ENCODE results near the gene SENP6. TPM values are rescaled to one million over a fixed set of nuclear protein-coding genes. Genes with fewer than 3 reads are reported as not detected.

Gene SENP6
- total RNA-seq, 6 experiments from 2014 or later, result 52.0 to 63.1 (median 57.4) TPM

DNA sequence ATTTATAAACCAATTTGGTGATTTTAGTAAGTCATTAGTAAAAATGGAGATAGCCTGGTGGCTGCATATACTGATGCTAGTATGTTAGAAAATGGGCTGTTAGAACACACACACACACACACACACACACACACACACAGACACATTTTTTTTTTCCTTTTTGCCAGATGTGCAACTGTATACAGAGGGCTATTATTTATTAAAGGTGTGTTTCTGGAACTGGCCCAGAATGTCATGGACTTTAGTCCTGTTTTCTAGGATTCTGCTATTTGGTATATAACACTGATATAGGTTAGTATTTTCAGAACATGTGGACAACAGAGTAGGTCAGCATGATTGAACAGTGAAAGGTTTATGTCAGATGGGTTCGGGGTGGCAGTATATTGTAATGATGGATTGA, 159.8 kb downstream of the SENP6 start:
- Mint-ChIP-seq H3K36me3 (ENCODE audit: low read depth) (no peaks in the 10 kb centered on the region), H3K9me3 (no peaks in the 10 kb centered on the region), H3K27ac (no peak overlapping the region), H3K27me3 (ENCODE audit: insufficient read depth) (no peaks in the 10 kb centered on the region; the same call in none of the 2 replicates), H3K4me1 (ENCODE audit: low read depth) (0 out of 2 replicates have a peak, but pooled peaks cover 6% of the 10 kb centered on the region), H3K4me3 (no peak overlapping the region)
- DNase-seq, result no peak
- TF ChIP-seq CTCF (IDR thresholded peaks at IDR 0.05), result no peak

GRCh38 chr6:75762063-75762462, 160.4 kb downstream of the SENP6 start:
- H3K27me3 Mint-ChIP-seq (ENCODE audit: insufficient read depth), result no peaks in the 10 kb centered on the region; the same call in none of the 2 replicates
- no peak for DNase-seq
- TF ChIP-seq CTCF (IDR thresholded peaks at IDR 0.05), result no peak
- H3K4me1 Mint-ChIP-seq (ENCODE audit: low read depth), result 0 out of 2 replicates have a peak, but pooled peaks cover 6% of the 10 kb centered on the region
- H3K36me3 Mint-ChIP-seq (ENCODE audit: low read depth), result no peaks in the 10 kb centered on the region
- no peak overlapping the region for H3K4me3 Mint-ChIP-seq
- no peaks in the 10 kb centered on the region for H3K9me3 Mint-ChIP-seq
- no peak overlapping the region for H3K27ac Mint-ChIP-seq

DNA sequence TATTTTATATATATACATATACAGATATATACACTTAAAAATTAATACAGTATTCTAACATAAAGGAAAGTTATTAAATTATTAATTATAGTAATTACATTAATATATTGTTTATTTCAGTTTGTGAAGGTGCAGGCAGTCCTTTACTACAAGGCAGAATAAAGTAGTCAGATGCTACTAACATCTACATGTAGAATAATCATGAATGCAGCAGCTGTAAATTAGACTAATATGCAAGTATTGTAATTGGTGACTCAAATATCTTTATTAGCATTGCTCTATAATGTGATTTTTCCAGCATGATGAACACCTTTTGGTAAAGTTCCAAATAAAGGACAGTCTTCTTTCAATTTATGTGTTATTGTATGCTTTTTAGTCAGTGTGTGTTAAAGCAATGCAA, 164.7 kb downstream of the SENP6 start:
- Mint-ChIP-seq H3K4me1 (ENCODE audit: low read depth) (no peaks in the 10 kb centered on the region), H3K36me3 (ENCODE audit: low read depth) (no peaks in the 10 kb centered on the region), H3K9me3 (no peaks in the 10 kb centered on the region), H3K27ac (no peak overlapping the region), H3K4me3 (no peak overlapping the region), H3K27me3 (ENCODE audit: insufficient read depth) (no peaks in the 10 kb centered on the region)
- DNase-seq, result no peak
- TF ChIP-seq CTCF (IDR thresholded peaks at IDR 0.05), result no peak

Other genes starting within 250 kb of the SENP6 start
- gene FILIP1, start 108.1 kb upstream of the SENP6 start, total RNA-seq (2021; fragmentation: NEBNext Ultra II Directional; extraction: Animal tissue kit (Norgen Biotek cat#: 25700)), result under 1 TPM; 0.09 to 0.24 (median 0.12) TPM
- gene MYO6, start 147.4 kb downstream of the SENP6 start, total RNA-seq (2021; fragmentation: NEBNext Ultra II Directional; extraction: Animal tissue kit (Norgen Biotek cat#: 25700)), result 10 to 100 TPM; 18.3 to 21.2 (median 19.4) TPM